GM21717 (cell line): ENCODE measurements around the gene SLC25A48.

Source experiments
- ATAC-seq: cut with Tn5 transposase; IDR thresholded peaks from one replicate; pipeline ENCODE4 v1.9.1; 2021; ENCODE audit warnings: mild to moderate bottlenecking, moderate library complexity; ENCODE audit not compliant: unreplicated experiment

The SLC25A48 gene

DNA sequence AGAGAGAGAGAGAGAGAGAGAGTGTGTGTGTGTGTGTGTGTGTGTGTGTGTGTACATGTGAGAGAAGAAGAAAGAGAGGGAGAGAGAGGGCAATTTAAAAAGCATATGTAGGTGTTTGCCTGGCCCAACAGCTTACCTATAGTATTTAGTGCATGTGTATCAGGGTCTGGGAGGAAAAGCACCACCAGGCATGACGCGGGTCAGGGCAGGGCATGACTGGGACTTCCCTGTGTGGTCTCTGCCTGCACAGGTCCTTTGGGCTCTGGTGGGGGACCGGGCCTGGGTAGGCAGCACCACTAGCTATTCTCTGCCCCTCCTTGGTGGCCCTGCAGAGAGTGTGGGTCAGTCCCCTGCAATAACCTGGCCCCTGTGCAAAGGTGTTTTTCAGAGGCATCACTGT is 45.1 kb downstream of the SLC25A48 start:
- ATAC-seq: no peak

DNA sequence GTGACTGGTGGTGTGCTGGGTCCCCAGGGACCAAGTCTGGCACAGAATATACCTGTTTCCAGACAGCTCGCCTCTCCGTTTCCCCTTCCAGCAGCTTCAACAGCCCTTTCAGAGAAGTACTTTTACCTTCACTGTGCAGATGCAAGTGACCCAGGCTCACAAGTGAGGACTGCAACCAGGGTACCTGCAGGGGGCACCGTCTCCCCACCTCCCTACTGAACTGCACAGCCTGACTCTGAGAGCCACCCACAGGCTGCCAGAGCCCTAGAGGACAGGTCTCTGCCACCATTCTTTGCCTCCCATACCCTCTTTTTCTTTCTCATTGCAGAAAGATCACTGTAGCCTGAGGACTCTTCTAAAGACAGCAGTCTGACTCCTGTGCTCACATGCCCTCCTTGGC is 45.8 kb downstream of the SLC25A48 start:
- no peak for ATAC-seq

DNA sequence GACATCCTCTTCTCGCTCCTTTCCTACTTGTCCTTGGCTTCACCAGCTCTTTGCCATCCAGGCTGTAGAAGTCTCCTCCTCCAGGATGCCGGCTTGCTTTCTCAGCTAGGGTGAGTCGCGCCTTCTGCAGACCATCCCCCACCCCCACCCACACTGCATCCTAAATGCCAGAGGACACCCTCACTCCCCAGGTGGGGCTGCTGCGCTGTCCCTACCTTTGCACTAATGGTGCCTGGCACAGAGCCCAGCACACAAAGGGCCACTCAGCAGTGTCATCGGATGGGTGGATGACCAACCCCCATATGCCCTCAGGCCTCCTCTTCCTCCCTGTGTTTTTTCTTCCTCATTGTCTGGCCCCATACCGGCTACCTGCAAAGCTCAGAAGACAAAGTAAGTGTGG is 46.3 kb downstream of the SLC25A48 start:
- no peak for ATAC-seq

DNA sequence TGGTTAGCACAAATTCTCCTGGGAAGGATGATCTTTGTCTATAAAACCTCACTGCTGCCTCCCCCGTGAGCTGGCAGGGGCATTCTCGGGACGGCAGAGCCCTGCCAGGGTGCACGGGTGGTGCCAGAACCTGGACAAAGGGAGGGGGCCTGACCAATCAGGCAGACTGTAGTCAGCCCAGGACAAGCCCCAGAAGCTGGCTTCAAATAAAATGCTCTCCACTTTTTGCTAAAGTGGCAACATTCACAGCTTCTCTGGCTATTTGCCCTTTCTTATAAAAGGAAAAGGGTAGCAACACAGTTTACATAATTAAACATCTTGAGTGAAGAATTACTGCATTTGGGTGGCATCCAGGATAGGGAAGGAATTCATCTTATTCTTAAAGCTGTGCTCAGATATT is 46.8 kb downstream of the SLC25A48 start:
- ATAC-seq: no peak

DNA sequence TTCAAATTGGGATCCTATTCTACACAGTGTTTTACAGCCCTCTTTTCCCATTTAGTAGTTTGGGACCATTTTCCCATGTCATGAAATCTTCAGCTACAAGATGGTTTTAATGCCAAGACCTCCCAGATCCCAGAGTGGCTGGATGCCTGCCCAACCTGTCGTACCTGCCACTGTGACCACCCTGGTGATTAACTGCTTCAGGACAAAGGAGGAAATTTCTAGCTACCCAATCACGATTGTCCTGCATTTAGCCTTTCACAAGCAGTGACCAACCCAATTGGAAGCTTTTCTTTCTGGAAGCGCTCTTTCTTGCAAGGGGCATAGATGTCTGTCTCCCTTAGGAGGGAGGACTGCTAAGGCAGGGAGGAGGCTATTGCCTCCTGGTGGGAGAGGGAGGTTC is 47.4 kb downstream of the SLC25A48 start:
- ATAC-seq: no peak

DNA sequence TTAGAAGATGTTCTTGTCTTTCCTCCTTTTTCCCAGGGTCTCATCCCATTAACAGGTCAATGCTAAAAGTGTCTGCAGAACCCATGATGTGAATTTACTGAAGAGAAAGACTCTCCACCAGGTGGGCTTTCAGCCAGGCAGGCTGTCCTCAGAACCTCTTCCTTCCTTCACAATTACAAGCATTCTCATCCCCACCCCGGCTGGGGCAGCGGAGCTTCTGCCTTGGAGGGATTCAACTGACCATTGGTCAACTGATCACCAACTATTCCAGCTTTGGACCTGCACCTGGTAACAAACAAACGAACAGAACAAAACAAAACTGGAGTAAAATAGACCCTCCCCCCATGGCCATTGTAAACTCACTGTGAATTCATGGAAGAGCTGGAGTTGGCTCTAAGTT is 48.6 kb downstream of the SLC25A48 start:
- ATAC-seq: no peak

DNA sequence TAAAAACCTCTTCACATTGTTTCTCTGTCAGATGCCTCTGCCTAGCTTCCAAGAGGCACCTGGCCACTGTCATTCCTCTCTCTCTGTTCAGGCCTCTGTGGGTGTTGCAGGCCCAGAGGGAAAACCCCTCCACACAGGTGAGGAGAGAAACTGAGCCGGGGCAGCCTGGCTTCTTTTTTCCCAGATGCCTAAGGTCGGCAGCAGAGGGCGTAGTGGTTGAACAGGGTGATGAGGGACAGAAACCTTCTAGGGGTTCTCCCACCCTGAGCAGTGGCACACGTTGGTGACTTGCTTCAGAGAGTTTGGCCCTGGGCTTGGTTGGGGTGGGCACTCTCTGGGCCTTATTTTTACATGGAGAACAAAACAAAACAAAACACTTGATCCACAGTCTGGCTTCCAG is 49.0 kb downstream of the SLC25A48 start:
- no peak for ATAC-seq

DNA sequence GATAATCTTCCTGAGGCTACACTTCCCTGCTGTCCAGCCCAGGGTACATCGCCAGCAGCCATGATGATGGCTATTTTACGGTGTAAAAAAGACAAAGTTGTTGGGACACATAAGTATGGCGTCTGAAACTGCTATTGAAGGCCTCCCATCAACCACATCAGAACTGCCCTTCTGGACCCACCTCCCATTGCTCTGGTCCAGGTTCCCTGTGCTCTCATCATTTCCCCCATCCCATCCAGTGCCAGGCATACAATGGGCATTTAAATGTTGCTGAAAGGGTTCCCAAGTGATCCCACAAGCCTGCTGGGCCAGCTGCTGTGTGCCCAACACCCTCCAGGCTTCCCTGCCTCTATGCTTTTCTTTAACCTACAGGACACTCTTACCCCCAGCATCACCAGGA is 50.6 kb downstream of the SLC25A48 start:
- no peak for ATAC-seq

DNA sequence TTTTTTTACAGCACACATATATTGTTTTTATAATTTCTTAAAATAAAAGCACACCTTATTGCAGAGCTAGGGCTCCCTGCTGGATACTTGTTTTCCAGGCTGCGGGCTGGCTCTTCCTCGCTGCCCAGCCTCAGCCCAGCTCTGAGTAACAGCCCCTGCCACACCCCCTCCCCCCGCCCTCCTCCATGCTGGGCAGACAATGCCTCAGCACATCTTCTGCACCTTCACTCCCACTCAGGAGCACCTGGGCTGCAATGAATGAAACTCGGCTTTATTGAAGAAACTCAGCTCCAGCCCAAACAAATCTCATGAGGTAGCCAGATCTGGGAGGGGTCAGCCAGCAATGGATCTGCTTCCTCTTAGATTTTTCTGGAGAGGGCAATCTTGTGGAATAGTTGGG is 51.7 kb downstream of the SLC25A48 start:
- ATAC-seq: no peak

DNA sequence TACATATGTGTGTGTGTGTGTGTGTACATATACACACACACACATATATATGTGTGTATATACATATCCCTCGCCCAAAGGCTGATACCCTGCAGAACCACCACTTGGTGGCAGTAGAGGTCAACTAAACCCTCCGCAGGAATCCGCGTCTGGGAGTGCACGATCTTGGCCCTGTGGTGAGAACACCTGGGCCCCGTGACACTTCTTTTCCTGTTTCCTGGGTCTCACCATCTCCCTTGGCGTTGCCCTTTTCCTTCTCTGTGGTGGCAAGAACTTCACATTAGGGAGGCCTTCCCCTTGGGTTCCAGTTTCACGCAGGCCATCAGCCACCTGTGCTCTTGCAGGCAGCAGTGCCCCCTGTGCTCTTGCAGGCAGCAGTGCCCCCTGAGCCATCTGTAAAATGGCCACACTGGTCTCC is 53.0 kb downstream of the SLC25A48 start:
- ATAC-seq: peak; percentile 92

DNA sequence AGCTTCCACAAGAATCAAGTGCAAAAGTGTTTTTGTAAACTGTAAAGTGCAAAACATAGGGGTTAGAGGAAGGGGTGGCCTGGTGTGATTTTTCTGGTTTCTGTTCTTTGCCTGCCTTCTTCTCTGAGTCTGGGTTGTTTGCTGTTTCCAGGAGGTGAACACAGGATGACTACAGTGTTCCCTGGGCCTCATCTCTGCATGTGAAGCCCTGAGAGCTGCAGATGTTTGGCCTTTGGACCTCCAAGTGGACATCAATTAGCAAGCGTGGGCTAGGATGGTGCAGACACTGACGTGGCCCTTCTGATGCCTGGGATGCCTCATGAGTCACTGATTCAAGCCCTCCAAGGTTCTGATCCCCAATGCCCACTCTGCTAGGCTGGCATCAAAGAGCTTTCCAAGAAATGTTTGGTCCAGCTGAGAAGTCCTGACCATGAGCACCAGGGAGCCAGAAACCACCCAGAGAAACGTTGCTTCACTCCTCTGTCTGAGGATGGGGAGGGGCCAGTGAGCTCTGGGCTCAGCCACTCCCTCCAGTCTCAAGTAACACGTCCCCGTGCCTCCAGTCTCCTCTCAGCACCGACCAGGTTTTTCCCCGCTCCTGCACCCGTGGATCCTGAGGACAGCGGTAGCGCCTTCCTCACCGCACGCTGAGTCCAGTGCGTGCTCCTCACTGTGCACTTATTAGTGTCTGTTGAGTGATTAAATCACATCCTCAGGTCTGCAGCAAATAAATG is 53.6 kb downstream of the SLC25A48 start:
- no peak for ATAC-seq

DNA sequence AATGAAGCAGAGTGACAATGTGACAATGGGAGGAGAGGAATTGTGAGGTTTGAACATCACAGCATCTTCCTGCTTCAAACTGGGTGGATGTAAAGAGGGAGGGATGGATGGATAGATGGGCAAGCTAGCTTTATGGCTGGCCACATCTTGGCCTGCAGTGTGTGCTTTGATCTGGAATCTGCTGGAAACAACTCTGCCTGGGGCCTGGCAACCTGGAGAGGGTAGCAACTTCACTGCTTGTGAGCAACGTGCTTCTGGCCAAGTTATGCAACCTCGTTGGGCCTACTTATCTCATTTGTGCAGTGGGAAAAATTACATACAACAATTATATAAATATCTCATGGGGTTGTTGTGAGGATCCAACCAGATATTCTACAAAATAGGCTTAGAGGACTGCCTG is 55.8 kb downstream of the SLC25A48 start:
- no peak for ATAC-seq

DNA sequence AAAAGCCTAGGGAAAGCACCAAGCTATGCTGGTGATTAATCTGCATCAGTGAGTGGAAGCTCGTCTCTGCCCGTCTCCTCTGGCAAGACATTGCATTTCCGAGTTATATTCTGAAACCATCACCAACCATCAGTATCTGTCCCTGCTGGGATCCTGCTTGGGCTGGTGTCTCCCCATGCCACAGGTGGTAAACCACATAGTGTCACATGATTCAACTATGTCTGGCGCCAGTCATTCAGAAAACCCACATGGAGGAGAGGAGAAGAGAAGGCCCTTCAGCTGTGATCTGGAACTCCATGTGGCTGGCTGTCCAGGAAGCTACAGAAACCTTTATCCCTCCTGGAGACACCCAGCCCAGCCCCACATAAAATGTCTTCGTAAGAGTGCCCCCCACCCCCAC is 56.4 kb downstream of the SLC25A48 start:
- peak; percentile 78 for ATAC-seq

DNA sequence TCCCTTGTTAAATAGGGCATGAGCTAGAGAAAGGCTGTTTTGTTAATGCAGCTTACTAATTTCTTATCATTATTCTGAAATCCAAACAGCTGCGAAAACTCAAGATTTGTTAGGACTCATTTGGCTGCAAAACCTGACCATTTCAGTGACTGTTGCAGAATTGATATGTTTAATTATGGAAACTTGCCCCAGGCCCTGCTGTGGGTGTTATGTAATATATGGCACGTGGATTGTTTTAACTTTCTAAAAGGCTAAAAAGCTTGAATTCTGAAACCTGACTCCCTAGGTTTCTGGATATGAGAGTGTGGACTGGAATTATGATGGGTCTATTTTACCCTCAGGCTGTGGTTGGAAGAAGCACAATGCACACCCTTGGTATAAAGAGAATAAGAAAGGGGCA is 56.8 kb downstream of the SLC25A48 start:
- no peak for ATAC-seq

DNA sequence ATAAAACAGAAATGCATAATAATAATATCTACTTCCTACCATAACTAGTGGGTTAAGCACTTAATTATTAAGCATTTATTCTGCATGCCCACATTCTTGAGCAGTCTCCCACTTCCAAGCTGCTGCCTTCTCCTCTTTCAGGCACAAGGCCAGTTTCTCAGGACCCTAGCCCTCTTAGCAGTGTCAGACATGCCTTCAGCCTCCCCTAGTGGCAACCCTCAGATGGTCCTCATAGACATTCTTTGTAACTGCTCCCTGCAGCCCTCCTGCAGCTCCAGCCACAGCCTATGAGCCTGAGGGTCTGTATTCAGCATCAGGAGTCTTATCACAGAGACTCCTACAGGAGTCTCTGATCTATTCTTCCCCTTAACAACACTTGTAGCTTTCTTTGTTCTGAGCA is 57.3 kb downstream of the SLC25A48 start:
- no peak for ATAC-seq

DNA sequence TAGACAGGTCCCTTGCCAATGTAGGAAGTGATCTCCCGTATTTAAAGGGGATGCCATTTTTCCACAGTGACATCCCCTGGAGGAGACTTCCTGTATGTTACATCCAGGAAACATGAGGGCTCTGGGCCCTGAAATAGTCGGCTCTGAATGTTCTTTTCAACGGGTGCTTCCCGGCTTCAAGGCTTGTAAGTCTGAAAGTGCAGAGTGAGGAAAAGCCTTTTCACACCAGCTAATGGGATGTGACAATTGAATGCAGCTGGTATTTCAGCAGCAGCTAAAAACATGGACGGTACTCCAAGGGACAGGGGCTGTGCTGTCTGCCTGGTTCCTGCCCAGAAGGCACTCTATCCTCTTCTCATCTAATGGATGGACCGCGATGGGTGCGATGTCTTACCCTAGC is 59.8 kb downstream of the SLC25A48 start:
- ATAC-seq: no peak

DNA sequence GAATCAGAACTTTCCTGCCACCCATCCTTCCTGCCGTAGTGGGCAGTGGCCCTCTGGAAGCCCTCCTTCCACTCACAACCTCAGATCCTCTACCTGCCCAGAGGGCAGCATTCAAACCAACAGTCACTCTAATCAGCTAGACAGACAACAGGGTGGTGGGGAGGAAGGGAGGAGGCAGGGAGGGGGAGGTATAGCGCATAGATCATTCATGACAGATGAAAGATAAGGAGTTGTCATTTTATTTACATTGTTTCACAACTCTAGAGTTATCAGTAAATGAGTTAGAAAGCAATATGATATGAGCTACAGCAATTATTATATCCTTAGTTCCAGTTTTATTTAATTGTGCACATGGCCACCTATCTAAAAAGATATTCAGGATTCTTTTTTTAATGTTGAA is 60.3 kb downstream of the SLC25A48 start:
- no peak for ATAC-seq

DNA sequence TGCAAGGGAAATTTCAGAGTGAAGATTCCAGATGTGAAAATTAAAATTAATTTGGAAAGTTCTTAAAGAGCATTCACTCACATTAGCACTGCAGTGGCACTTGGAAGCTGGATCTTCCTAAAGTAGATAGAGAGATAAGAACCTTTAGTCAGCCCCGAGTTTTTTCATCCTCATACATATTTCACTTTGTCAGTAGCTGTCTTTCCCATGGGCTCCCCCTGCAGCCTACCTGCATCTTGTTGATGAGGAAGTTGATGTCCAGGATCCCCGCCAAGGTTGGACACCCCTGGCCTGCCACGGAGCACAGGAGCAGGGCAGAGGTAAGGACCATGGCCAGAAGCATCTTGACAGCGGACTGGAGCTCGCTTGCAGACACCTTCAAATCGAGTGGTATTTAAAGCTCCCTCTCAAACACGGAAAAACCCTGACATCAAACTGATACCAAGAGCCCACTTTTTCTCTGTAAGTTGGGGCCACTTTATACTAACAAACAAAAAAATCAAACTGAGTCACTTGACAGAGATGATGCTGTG is 61.1 kb downstream of the SLC25A48 start, which contains the start of gene IL9:
Gene IL9, minus strand, starts transcription at position 368 of the 533 bp plus-strand sequence. Its CDS starts 25 bp downstream, at position 343.
- no peak for ATAC-seq

DNA sequence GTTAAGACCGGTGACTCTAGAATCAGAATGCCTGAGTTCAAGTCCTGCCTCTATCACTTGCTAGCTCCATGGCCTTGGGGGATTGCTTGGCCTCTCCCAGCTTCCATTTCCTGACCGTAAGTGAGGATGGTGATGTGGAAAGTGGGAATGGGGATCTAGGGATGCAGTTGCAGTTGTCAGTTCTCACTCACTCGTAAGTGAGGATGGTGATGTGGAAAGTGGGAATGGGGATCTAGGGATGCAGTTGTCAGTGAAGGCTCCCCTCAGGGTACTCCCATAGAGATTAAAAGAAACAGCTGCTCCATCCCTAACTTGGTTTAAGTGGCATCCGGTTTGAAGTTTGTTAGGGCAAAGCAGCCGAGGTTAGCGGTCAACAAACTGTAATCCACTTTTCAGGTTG is 64.2 kb downstream of the SLC25A48 start:
- no peak for ATAC-seq

DNA sequence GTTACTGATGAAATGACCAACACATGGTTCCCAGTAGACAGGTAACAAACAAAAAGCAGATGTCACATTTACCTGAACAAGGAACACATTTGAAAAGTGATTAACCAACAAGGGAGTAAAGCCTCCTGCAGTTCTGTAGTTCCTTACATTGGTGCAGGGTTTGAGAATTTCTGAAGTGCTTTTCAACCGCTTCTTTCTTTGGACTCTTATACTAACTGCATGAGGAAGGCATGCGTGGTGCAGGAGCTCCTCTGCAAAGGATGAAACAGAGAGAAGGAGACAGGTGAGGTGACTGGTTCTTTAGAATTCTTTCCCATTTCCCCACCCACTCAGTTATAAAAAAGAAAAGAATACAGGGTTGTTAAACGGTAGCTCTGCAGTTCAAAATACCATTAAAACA is 65.8 kb downstream of the SLC25A48 start:
- no peak for ATAC-seq

DNA sequence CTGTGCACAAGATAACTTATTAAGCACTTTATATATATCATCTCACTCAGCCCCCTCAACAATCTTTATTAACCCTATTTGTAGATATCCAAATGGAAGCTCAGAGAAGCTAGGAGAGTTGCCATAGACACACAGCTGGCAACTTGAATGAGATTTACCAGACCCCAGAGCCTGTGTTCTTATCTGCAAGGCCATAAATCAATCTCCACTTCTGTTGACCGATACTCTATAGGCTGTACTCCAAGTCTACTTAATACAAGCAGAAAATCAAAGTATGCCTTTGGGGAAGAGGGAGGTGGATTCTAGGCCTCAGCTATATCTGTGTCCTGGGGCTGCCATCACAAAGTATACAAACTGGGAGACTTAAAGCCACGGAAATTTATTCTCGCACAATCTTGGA is 67.2 kb downstream of the SLC25A48 start:
- no peak for ATAC-seq

DNA sequence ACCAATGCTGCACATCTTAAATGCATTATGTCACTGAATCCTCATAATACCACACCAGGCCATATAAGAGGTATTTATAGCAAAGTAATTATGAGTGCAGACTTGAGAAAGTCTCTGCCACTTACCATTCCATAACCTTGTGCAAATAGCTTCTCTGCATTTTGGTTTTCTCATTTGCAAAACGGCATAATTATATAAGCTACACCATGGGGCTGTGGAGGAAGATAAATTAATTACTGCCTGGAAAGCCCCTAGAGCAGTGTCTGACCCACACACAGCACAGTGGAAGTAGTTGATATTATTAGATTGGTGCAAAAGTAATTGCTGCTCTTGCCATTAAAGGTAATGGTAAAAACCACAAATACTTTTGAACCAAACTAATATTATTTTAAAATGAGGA is 70.7 kb downstream of the SLC25A48 start:
- ATAC-seq: no peak
